NK-92 (cell line): ENCODE data around the gene ZFHX3.

Experiments
- DNase-seq: peaks from one replicate; lab custom pipeline; 2025; ENCODE audit not compliant: unreplicated experiment; lab: John Stamatoyannopoulos, UW

ZFHX3 gene

GRCh38 chr16:72957303-72958277 lies 90.3 kb downstream of the ZFHX3 start:
- no peak for DNase-seq

- DNase-seq = no peak
These were observed 91.5 kb downstream of the ZFHX3 start for GRCh38 chr16:72956124-72957064.

DNA sequence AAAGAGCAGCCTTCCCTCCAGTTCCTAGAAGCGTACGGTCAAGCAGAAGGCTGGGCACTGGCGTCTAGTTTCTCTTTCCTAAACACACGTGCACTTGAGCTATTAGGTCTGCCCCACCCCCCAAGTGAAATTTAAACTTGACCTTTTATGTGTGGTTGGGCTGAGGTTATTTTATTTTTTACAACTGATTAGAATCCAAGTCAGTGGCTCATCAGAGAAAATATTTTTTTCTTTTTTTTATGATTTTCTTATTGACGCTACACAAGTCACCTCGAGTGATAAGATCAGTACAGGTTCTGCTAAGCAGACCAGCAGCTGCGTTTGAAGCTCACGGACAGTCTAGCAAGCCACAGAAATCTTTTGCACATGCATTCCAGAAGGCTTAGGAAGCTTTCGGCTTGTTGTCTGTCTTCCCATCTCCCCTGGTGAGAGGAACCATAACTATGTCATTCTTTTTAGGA lies 95.1 kb downstream of the ZFHX3 start:
- no peak for DNase-seq

DNA sequence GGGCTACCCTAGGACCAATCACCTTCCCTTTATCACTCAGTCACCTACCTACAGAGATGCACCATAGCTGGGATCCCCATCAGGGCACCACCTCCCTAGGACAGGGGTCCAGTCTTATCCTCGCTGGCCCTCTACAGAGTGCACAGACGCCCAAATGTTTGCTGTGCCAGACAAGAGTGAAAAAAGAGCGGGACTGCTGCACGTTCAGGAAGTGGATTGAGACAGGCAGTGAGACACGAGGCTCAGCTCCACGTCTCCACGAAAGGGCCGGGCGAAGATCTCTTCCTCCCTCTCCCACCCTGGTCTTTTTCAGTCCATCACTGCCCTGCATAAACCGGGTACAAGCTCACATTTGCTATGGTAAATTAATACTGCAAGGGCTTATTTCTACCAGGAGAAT lies 95.5 kb downstream of the ZFHX3 start:
- DNase-seq = no peak

GRCh38 chr16:72951916-72952315 lies 96.0 kb downstream of the ZFHX3 start:
- no peak for DNase-seq

DNA sequence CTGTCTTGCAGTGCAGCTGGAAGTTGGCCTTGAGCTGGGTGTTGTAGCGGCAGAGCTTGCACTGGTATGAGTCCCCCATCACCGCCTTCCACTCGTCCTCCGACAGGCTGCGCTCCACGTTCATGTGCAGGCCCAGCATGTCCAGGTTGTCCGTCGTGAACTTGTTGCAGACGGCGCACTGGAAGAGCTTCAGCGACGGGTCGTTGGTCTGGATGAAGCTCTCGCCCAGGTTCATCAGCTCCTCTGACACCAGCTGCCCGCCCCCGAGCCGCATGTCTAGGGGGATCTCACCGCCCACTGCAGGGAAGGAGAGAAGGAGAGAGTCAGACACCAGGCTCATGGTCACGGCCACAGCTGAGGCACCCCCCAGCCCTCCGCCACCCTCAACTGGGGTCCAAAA lies 97.3 kb downstream of the ZFHX3 start:
- DNase-seq = no peak

DNA sequence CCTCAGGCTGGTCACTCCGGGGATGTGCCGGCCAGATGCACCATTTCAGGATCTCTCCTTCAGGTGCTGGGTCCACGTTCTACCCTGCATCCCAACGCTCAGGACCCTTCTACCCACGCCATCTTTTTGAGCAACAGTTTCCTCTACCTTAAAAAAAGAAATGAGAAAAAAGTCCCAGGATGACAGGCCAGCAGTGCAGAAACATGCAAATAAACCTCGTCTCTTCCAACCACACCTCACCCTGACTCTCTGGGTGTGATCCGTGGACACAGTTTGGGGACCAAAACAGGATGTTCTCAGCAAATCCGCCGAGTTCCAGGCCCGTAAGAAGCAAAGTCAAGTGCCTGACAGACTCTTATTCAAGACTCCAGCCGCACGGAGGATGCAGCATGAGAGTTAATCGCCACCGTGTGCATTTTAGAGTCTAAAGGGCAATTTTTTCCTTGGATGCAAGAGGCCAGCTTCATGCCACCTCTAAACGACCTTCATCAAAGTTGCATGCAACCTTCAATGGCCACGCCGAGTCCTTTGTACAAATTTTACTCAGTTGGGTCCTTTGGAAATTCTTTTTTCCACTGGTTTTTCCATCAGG lies 99.6 kb downstream of the ZFHX3 start:
- no peak for DNase-seq

- DNase-seq = no peak
These were observed 100.3 kb downstream of the ZFHX3 start for GRCh38 chr16:72947379-72948237.

- no peak for DNase-seq
These were observed 101.3 kb downstream of the ZFHX3 start for GRCh38 chr16:72946474-72947194.

DNA sequence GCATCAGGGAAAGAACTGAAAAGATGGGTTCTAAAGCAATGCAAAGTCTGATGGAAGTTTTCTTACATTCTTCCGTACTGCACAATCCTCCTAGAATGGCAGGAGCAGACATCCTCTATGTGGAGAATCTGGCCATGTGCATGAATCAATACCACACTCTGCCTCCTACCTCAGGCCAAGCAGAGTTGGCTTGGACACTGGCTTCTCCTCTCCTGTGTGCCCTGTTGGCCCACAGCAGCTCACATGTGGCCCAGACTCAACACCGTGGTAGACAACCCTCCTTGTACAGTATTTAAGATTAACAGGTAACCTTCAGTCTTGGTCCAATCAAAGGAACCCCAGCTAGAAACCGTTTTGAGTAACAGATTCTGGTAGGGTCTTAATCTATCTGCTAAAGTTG lies 101.9 kb downstream of the ZFHX3 start:
- DNase-seq = no peak

GRCh38 chr16:72945611-72946010 lies 102.3 kb downstream of the ZFHX3 start:
- DNase-seq = no peak

- DNase-seq = no peak
These were observed 103.0 kb downstream of the ZFHX3 start for GRCh38 chr16:72944757-72945485.

DNA sequence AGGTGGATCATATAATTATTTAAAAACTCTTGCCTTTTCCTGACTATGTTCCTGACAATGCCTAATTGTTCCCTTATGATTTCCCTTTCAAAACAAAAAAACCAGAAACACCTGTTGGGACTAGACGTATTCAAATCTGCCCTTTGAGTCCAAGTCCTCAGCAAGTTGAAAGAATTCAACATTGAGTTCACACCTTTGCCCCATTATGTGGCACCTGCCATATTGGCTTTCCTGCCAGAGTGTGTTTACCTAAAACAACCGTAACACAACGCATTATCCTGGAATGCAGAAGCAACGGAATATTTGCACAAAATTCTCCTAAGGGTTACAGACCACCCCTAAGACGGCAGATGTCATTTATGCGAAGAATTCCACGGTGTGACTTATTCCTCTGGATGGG lies 105.9 kb downstream of the ZFHX3 start:
- no peak for DNase-seq

GRCh38 chr16:72940886-72941285 lies 107.0 kb downstream of the ZFHX3 start:
- no peak for DNase-seq

DNA sequence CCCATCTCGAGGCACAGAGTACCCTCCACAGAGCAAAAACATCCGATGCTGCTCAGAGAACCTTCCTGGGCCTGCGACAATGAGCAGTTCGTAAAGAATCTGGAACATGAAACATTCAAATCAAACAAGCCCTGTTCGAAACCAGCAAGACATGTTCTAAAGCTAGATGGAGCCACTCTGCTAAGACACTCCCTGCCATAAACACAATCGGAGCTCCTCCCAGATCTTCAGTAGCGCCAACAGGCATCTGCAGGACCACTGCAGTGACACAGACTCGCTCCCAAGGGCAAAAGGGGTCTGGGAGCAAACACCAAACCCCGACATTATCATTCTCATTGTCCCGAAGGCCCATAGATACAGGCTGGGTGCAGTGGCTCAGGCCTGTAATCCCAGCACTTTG lies 108.7 kb downstream of the ZFHX3 start:
- DNase-seq = no peak

- no peak for DNase-seq
These were observed 109.1 kb downstream of the ZFHX3 start for GRCh38 chr16:72938795-72939164.

DNA sequence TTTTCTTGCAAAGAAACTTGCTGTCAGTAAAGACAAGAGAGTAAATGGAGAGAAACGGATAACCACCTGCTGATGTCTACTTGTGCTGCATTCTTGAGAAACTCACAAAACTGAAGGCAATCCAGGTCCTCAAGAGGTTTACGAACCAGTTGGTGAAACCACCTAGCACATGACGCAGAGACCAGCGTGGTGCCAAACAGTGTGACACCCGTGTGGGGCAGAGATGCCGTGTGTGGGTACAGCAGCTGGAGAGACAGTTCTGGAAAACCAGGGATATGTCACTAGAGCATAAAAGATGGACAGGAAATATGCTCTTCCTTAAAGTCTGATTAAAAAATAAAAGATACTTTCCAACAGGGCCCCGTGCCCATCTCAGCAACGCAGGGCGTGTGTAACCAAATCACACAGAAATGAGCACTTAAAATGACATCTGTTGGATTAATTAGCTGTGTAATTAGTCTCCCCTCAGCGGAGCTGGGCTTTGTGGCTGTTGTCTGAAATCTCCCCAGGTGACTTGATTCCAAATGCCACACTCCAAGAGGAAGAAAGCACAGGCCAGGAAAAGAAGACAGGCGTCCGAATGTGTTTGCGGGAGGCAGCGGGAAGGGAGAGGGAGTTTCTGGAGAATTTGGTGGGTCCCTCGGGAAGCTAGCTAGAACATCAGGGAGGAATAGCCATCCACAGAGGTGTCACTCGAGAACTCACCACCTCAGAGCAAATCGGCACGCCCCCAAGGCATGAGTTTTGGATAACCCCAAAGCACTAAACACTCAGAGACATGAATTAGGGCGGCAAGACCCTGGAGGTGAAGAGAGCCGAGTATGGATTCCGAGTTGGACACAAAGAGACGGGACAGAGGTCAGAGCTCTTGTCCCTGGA lies 109.8 kb downstream of the ZFHX3 start:
- DNase-seq = no peak

GRCh38 chr16:72937360-72937759 lies 110.6 kb downstream of the ZFHX3 start:
- no peak for DNase-seq
